Neural crest cell (in vitro differentiated cells): ENCODE data around the gene PDXP. TPM values are rescaled to one million over a fixed set of nuclear protein-coding genes. Genes with fewer than 3 reads are reported as not detected.
A peak's percentile ranks its signal among the peaks of the same experiment; 100 is the strongest.

Source experiments
- DNase-seq: peaks from one replicate; pipeline ENCODE4 v3.0.0; 2021; ENCODE audit warnings: low read depth, mixed read lengths, low spot score
- H3K27ac Mint-ChIP-seq: one replicate; pipeline ENCODE4 v1.8.0; 2021; ENCODE audit warnings: mild to moderate bottlenecking, mixed read lengths; ENCODE audit not compliant: unreplicated experiment
- H3K27me3 Mint-ChIP-seq: 2 replicates; pipeline ENCODE4 v1.8.0; 2021; ENCODE audit warnings: low read depth, mild to moderate bottlenecking, mixed read lengths
- H3K36me3 Mint-ChIP-seq: 2 replicates; pipeline ENCODE4 v1.8.0; 2021; ENCODE audit warnings: low read depth, mild to moderate bottlenecking, mixed read lengths
- H3K4me1 Mint-ChIP-seq: 2 replicates; pipeline ENCODE4 v1.8.0; 2021; ENCODE audit warnings: mixed read lengths
- H3K4me3 Mint-ChIP-seq: one replicate; pipeline ENCODE4 v1.8.0; 2021; ENCODE audit warnings: mild to moderate bottlenecking, mixed read lengths
- H3K9me3 Mint-ChIP-seq: 2 replicates; pipeline ENCODE4 v1.8.0; 2021; ENCODE audit warnings: mixed read lengths
- total RNA-seq: library from RNA; stranded (reverse); gene quantifications from 2 replicates; pipeline ENCODE4 v1.2.1, GENCODE V29; 2021
- TF ChIP-seq, protein P1 (sequence below): fragments of 200-600 bp; sonication (generic); conservative IDR thresholded peaks from 2 replicates; pipeline ENCODE4 v1.5.0; 2021; ENCODE audit warnings: antibody characterized with exemption, mild to moderate bottlenecking

Gene PDXP
- total RNA-seq, 1 donor from 2014 or later, result 51.5 TPM

GRCh38 chr22:37638391-37639069 lies 20.0 kb upstream of the PDXP start:
- peaks cover 2% of the 10 kb centered on the region for H3K36me3 Mint-ChIP-seq
- peak overlapping the region; percentile 78 for H3K4me3 Mint-ChIP-seq
- no peaks in the 10 kb centered on the region for H3K9me3 Mint-ChIP-seq
- peaks cover 4% of the 10 kb centered on the region for H3K27me3 Mint-ChIP-seq
- DNase-seq, result no peak
- peaks cover 40% of the 10 kb centered on the region for H3K4me1 Mint-ChIP-seq
- TF ChIP-seq, protein P1, sequence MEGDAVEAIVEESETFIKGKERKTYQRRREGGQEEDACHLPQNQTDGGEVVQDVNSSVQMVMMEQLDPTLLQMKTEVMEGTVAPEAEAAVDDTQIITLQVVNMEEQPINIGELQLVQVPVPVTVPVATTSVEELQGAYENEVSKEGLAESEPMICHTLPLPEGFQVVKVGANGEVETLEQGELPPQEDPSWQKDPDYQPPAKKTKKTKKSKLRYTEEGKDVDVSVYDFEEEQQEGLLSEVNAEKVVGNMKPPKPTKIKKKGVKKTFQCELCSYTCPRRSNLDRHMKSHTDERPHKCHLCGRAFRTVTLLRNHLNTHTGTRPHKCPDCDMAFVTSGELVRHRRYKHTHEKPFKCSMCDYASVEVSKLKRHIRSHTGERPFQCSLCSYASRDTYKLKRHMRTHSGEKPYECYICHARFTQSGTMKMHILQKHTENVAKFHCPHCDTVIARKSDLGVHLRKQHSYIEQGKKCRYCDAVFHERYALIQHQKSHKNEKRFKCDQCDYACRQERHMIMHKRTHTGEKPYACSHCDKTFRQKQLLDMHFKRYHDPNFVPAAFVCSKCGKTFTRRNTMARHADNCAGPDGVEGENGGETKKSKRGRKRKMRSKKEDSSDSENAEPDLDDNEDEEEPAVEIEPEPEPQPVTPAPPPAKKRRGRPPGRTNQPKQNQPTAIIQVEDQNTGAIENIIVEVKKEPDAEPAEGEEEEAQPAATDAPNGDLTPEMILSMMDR, result no peak
- H3K27ac Mint-ChIP-seq, result peak overlapping the region; percentile 70

DNA sequence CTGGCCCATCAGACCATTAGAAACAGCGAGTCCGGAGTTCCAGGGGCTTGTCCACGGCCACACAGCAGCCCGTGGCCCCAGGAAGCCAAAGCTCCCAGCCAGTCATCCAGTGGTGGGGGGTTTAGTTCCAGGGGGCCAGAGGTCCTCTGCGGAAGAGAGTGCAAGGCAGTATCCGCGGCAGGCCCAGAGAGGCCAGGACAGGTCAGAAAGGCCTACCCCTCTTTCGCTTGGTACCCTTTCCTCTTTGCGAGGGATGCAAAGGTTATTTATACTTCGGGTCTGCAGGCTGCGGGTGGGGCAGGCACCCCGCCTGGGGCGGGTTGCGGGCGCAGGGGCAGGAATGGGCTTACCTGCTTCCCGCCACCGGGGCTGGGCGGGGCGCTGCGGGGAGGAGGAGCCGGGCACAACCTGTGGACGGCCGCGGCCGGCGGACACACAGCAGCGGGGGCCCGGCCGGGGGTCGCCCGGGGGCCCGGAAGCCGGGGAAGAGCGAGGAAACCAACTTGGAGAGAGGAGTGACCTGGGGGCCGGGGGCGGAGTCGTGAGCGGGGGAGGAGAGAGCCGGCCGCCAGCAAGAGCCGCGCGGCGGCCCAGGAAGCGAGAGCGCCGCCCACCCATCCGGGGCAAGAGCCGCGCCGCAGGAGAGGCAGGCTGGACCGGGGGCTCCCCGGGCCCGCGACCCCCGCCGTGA lies 19.3 kb upstream of the PDXP start, which contains the start of gene SH3BP1:
Gene SH3BP1, plus strand, starts transcription at position 600 of the 691 bp plus-strand sequence. CDS start 119 bp downstream, outside the sequence.
- peaks cover 36% of the 10 kb centered on the region for H3K4me1 Mint-ChIP-seq
- TF ChIP-seq, protein P1, result peak; percentile 14
- H3K9me3 Mint-ChIP-seq, result no peaks in the 10 kb centered on the region
- peaks cover 2% of the 10 kb centered on the region for H3K36me3 Mint-ChIP-seq
- no peaks in the 10 kb centered on the region for H3K27me3 Mint-ChIP-seq
- DNase-seq, result peak; percentile 65
- H3K27ac Mint-ChIP-seq, result peak within 1 kb of the TSS; percentile 70
- peak within 1 kb of the TSS; percentile 84 for H3K4me3 Mint-ChIP-seq

DNA sequence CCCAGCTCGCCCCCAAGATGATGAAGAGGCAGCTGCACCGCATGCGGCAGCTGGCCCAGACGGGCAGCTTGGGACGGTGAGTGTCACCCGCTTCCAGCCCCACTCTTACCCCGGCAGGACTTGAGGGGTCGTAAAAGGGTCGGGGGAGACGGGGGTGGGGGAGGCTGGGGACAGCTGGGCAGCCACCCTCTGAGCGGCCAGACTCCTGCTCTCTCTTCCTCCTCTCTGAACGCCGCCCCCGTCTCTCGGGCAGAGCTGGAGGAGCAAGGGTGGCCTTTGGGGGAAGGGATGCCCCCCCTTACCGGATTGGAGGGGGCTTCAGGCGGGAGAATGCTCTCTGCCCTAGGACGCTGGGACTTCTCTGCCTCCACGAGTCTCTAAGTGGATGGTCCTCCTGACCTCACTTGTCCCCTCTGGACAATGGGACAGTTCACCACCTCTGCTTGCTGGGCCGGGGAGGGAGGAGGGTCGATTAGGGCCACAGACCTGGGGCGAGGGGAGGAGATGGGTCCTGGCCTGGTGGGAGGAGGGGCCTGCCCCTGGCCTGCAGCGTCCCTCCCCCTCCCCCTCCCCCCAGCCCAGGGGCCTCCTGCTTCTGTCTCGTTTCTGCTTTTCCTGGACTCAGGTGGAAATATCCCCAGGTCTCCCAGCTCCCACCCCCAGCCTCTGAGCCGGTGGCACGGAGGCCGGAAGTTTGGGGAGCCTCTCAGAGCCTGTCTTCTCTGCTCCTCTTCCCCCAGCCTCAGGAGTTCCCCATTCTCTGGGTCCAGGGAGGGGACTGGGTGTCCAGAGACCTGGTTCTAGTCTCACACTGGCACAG lies 18.5 kb upstream of the PDXP start:
- H3K4me1 Mint-ChIP-seq, result peaks cover 28% of the 10 kb centered on the region
- H3K36me3 Mint-ChIP-seq, result peaks cover 2% of the 10 kb centered on the region
- H3K4me3 Mint-ChIP-seq, result peak overlapping the region; percentile 84
- TF ChIP-seq, protein P1, result no peak
- no peaks in the 10 kb centered on the region for H3K9me3 Mint-ChIP-seq
- DNase-seq, result no peak
- H3K27ac Mint-ChIP-seq, result no peak overlapping the region
- H3K27me3 Mint-ChIP-seq, result no peaks in the 10 kb centered on the region

GRCh38 chr22:37640591-37641560 lies 17.6 kb upstream of the PDXP start:
- Mint-ChIP-seq H3K27ac (peak overlapping the region; percentile 6), H3K4me3 (peak overlapping the region; percentile 84), H3K27me3 (no peaks in the 10 kb centered on the region), H3K36me3 (peaks cover 2% of the 10 kb centered on the region), H3K9me3 (no peaks in the 10 kb centered on the region), H3K4me1 (peaks cover 28% of the 10 kb centered on the region)
- TF ChIP-seq, protein P1, result no peak
- DNase-seq, result no peak
